CD4-positive, alpha-beta T cell treated with Interleukin-4 for 4 hours (primary cell): ENCODE results near the gene PXMP2.
"Not testable (repeated sequence)": the region's sequence is repeated elsewhere in the genome, so short reads cannot be mapped to it uniquely, and the experiment has no call there.

ENCODE experiments used
- DNase-seq: peaks from one replicate; pipeline ENCODE4 v3.0.0-alpha.2; 2020

Gene PXMP2

DNA sequence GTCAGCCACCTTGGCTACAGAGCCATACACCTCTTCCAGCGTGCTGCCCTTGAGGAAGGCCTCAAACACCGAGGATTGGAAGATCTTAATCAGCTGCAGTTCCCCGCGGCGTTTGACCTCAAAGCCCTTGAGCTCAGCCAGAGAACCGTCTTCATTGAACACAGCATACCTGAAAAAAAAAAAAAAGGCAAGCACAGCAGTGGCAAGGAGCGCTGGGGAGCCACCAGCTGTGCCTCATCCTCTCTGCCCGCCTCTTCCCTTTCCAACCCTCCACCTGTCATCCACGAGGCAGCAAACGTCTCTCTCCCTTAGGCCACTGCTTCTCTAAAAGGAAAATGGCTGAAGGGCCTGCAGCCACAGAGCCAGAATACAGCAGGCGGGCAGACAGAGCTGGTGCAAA, 26.4 kb upstream of the PXMP2 start:
- DNase-seq: no peak

DNA sequence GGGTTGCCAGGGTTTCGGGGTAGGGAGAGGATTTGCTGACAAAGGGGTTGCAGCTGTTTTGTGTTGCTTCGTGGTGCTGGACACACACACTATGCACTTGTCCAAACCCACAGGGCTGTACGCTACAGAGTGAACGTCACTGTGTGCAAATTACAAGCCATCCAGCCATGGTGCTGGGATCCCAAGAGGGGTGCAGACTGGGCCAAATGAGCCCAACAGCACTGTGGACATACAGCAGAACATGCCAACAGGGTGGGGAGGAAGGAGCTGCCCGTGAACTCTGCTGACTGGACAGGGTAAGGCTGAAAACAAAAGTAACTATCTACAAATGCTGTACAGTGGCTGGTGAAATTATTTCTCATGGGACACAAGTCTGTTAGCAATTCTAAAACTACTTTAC, 25.4 kb upstream of the PXMP2 start:
- DNase-seq: no peak

DNA sequence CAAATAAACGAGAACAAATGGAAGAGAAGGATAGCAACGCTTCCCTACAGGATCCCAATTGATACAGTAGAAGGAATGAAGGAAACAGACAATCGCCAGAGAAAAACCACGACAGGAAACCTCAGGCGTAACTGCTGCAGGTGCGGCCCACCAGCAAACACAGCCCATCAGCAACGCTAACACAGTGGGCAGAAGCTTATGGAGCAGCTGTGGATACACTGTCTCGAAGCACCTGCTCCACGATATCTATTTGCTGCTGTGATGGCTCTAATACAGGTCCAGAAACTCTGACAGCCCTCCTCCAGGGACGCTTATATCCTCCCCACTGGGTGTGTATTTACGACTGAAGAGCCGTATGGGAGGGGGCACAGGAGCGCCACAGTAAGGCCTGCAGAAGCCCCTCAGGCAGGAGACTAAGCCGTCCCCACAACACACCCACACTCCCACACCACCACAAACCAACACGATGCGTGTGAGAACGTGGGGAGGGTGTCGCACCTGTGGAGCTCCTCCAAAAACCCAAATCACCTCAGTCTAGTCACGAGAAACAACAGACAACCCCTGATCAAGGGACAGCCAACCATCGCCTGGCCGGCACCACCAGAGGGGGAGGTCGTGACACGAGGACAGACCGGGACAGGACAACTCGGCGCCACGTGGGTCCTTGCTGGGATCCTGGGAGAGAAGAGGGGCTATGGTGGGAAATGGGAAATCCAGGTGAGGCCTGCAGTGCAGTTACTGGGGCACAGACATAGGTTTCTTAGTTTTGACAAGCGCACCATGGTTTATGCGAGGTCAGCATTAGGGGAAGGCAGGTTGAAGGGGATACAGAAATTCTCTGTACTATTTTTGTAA, 24.3 kb upstream of the PXMP2 start:
- DNase-seq: no peak

DNA sequence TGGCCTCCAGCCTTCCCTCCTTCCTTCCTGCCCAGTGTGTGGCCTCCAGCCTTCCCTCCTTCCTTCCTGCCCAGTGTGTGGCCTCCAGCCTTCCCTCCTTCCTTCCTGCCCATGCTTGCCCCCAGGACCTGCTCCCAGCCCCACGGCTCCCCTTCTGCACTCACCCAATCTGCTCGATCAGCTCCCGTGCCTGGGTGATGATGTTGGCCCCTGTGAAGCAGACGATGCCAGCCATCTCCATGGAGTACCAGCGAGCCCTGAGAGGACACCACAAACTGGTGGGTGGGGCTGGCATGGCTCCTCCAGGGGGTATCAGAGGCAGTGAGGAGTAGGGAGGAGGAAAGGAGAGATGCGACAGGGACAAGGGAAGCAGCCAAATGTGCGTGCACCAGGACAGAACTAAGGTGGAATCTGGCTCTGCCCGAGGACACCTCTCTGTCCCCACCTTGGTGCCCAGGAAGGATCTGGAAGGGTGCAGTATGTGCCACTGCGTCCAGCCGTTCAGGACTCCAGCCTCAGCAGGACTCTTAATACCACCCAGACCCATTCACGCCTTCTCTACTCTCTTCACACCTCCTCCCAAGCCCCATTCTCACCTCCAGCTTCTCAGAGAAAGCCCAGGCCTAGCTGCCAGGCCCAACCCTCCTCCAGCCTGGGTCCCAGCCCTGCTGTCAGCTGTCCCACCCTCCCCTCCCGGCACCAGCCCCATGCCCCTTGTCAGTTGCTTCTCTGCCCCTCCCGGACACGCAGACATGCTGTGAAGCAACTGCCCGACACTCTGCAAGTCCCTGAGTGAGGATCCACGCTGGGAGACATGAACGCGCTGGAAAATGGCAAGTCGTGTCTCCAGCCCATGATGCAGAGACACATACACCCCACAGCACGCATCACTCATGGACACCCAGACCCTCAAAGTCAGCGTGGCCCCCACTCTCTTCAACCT, 22.9 kb upstream of the PXMP2 start:
- DNase-seq: no peak

DNA sequence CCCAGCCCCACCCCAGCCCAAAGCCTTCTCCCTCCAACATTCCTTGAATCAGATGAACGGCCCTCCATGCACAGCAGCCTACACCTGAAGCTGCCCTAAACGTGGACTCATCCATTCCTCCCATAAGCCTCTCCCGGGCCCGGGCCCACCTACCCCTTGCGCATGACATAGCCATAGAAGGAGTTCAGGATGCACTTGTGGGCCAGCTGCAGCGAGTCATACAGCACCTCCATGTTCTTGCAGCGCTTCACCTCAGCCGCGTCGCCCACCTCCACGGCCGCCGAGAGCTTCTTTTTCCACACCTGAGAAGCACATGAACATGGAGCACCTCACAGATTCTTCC, 22.3 kb upstream of the PXMP2 start:
- DNase-seq: no peak

DNA sequence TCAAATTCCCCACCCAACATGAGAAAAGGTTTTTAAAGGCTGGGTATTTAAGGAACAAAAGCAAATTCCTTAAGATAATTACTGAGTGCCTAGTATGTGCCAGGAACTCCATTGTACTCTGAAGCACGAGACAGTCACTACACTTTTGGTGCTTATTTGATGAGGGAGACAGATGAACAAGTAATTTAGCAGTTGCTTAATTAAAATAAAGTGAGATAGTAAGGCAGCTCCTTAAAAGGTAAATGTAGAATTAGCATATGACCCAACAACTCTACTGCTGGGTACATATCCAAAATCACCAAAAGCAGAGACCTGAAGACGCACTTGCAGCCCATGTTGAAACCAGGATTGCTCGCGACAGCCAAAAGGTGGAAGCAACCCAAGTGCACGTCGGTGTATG, 21.6 kb upstream of the PXMP2 start:
- DNase-seq: no peak

DNA sequence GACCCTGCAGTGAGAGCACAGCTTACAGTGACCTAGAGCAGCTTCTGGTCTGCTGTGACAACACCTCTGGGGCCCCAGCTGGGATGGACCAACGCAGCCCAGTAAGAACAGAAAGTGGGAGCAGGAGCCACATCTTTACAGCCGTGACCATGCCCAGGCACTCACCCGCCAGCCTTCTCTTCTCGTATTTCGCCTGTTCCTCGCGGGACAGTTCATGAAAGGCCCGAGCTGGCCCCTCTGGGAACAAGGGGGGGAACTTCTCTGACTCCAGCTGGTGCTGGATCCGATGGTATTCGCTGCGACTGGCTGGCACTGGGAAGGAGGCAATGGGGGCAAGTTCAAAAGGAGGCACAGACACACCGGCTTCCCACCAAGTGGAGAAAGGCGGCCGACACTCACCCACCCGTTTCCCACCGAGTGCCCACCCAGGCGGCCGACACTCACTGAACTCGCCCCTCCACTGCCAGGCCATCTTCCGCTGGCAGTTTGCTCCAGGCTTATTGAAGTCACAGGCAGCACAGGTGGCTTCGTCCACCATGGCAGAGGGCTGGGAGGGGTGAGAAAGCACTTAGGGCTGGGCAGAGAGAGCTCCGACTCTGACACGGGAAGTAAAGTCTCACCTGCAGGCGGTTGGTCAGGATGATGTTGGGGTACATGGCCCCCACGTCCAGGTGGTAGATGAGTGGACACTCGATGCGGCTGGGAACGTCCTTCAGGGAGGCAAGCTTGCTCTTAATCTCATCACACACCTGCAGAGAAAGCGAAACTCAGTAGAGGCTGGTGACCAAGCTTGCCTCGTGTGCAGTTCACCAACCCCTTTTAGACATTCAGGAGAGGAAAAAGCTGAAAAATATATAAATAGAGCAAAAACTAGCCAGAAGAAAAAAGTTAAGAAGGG, 18.9 kb upstream of the PXMP2 start:
- DNase-seq: no peak

DNA sequence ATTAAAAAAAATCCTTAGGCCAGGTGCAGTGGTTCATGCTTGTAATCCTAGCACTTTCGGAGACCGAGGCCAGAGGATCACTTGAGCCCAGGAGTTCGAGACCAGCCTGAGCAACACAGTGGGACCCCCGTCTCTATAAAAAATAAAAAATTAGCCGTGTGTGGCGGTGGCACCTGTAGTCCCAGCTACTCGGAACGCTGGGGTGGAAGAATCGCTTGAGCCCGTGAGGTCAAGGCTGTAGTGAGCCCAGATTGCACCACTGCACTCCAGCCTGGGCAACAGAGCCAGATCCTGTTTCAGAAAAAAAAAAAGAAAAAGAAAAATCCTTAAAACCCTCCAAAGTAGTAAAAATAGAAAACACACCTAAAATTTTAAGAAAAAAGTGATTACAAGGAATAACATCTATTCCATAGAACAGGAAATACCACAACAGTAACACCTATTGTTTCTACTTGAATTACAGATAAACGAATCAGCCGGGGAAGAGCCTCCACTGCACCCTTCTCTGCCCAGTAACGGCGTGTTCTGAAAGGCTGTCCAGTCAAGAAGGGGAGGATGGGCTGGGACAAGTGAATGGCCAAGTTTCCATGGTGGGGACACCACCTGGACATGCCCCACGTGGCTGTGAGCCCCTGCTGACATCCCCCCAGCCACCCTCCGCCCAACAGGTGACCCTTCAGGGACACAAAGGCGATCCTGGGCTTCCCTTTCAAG, 18.1 kb upstream of the PXMP2 start:
- no peak for DNase-seq

DNA sequence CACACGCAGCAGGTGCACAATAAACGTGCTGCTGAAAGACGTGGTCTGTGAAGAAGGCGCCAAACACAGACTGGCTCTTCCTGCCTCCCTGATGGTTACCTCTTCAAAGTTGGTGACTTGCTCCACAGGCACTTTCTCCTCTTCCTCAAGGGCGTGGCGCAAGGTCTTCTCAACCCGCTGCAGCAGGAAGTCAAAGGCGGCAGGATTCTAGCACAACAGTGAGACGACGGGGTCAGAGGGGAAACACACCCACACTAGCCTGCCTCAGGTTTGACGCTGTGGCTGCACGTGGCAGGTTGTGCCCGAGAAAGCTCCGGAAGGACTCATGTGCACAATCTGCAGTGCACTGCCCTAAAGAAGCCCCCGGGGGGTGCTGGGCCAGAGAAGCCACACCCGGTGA, 15.3 kb upstream of the PXMP2 start:
- no peak for DNase-seq

DNA sequence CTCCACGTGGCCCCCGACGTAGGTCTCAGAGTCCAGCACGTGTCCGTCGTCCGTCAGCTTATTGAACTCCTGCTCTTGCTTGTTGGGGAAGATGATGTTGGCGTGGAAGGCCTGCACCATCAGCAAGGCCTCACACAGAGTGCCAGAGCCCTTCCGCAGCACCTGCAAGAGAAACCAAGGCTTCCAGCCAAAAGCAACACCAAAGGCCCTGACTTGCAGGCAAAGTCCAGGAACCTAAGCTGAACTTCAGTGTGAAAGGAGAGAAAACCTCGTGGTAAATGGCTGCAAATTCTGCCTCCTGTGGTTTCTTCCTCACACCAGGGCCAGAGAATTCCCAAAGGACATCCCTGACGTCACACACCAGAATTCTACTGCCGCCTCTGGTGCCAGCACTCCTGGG, 14.7 kb upstream of the PXMP2 start:
- no peak for DNase-seq

DNA sequence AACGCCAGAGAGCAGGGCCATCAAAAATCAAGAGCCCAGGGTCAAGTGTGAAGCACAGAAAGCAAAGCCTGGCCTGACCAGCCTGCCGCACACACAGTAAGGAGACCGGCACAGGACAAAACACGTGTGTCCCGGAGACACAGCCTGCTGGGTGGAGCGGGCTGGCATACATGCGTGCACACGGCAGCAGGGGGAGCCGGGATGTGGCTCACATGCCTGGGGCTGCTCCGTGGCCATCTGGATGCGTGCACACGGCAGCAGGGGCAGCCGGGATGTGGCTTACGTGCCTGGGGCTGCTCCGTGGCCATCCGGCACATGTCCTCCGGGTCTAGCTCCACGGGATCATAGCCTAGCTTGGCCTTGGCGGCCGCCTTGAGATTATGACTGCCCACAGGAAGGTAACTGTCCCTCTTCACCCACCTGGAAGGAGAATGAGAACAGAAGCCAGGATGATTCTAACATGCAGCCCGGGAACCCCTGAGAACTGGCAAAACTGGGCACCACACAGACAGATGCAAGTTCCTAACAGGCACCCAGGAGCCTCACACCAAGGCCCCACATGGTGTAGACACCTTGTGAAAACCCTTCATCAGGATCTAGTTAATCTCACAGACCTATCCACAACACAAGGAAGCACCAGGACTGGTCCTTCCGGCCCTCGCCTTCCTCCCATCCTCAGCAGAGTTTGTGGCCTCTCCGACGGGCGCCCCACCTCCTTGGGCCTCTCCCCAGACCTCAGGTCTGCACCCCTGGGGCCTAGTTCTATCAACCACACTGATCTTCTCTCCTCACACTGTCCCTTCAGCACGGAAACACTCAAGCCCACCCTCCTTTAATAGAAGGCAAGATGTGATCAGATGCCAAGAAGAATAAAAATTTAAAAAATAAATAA, 13.9 kb upstream of the PXMP2 start:
- DNase-seq: no peak

DNA sequence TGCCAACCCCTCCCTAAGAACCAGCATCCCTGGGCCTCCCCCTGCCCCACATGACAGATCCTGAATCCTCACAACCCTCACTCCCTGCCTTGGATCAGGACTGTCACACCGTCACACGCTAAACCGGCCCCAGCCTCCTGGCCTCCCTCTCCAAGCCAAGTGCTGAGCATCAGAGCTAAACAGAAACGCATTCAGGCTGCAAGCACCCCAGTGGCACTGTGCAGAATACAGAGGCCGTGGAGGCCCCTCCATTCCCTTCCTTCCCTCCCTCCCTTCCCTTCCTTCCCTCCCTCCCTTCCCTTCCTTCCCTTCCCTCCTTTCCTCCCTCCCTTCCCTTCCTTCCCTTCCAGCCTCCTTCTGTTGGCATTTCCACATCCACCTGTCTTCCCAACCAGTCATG, 12.8 kb upstream of the PXMP2 start:
- DNase-seq: no peak

DNA sequence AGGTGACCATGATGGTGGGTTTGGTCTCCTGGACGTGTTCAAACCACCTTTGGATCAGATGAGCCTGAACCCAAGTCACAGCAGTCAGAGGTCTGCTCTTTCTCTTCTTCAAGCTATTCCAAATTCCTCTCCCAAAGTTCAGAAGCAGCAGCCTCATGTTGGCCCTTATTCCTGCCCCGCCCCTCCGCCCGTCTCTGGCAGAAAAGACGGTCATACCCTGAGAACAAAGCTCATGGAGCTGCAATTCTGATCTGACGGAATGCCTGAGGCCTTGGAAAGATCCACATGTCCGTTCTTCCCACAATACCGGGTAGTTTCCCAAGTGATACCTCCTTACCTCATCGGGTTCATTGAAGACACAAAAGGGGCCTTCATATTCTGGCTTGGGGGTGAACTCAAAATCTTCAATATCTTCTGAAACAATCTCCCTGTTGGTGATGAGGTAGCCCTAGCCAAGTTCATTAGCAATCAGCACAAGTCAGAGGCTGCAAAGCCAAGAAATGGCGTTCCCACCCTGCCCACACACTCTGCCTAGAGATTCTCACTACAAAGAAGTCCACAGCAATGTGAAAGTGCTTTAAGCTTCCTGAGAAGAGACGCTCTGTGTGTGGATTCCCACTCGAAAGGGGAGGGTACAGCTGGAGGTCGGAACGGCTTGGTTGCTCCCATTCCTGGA, 11.5 kb upstream of the PXMP2 start:
- no peak for DNase-seq

DNA sequence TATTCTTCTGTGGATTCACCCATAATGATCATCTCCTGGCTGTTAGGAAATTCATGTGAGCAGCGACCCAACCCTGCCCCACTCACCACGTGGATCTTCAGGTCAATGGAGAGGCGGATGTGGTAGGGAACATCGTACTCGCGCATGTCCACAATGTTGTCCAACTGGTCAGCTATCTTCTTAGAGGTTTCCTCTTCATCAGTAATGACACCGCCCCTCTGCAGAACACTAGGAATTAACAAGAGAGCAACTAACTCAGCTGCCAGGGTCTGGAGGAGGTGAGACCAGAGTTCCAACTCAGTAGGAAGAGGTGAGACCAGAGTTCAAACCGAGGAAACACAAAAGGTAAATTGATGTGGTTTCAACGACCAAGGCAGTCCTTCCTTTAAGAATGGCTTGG, 9.9 kb upstream of the PXMP2 start:
- no peak for DNase-seq

DNA sequence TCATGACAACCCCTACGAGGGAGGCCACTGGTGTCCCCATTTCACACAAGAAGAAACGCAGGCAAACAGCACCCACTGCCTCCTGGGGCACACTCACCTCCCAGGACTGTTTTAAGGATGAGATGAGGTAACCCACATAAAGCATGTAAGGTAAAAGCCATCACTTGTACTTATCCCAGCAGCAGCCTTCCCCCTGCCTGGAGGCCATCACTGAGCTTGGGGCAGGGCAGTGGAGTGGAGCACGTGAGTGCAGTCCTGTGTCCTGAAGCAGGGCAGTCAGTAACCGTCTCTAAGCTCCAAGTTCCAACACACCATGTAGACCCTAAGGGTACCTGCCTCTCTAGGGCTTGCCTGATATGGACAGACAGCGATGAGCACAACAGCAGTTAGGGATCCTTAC, 2.0 kb upstream of the PXMP2 start:
- no peak for DNase-seq

DNA sequence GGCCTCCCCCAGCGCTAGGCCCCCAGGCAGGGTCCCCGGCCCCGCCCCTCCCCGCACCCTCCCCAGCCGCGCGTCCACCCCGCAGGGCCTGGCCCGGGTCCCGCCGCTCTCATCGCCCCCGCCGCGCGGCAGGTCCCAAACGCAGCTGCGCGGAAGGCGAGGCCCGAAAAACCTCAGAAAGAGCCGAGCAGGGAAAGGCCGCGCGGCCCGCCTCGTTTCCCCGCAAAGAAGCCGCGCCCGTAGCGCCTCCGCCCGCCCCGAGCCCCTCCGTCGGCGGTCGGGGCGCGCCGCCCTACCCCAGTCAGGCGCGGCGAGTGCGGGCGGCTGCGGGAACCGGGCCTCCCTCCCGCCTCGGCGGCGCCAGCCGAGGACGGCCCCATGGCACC, 569 bp upstream of the PXMP2 start:
- no peak for DNase-seq

DNA sequence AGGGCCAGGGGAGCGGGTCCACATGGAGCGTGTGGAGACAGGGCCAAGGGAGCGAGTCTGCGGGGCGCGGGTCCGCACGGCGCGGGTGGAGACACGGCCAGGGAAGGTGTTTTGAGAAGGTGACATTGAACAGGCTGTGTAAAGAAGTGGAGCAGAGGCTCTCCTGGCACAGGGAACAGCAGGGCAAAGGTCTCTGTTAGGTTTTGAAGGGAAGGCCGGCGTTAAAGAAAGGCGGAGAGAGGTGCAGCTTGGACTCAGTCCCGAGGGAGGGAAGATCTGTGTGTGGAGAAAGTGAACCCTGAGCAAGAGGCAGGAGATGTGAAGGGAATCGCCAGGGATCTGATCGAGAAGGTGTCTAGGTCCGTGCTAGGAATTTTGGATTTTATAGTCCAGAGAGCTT, 1.8 kb downstream of the PXMP2 start:
- DNase-seq: no peak

DNA sequence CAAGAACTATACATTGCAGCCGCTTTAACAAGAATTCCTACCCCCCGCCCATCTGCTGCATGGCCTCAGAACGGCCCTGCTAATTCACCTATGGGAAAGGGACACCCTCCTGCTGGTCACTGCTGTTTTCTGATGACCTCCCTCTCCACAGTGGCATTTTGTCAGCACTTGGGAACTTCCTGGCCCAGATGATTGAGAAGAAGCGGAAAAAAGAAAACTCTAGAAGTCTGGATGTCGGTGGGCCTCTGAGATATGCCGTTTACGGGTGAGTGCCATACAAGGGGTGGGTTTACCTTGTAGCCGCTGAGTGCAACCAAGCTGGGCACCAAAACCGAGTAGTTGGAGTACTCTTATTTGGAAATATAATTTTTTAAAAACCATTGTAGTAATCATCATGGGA, 2.7 kb downstream of the PXMP2 start:
- DNase-seq: no peak

DNA sequence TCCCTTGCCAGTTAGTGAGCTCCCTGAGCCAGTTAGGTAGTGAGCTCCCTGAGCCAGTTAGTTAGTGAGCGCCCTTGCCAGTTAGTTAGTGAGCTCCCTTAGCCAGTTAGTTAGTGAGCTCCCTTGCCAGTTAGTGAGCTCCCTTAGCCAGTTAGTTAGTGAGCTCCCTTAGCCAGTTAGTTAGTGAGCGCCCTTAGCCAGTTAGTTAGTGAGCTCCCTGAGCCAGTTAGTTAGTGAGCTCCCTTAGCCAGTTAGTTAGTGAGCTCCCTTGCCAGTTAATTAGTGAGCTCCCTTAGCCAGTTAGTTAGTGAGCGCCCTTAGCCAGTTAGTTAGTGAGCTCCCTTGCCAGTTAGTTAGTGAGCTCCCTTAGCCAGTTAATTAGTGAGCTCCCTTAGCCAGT, 4.6 kb downstream of the PXMP2 start:
- not testable (repeated sequence) for DNase-seq

DNA sequence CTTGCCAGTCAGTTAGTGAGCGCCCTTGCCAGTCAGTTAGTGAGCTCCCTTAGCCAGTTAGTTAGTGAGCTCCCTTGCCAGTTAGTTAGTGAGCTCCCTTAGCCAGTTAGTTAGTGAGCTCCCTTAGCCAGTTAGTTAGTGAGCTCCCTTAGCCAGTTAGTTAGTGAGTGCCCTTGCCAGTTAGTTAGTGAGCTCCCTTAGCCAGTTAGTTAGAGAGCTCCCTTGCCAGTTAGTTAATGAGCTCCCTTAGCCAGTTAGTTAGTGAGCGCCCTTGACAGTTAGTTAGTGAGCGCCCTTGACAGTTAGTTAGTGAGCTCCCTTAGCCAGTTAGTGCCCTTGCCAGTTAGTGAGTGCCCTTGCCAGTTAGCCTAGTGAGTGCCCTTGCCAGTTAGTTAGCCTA, 7.5 kb downstream of the PXMP2 start:
- not testable (repeated sequence) for DNase-seq

DNA sequence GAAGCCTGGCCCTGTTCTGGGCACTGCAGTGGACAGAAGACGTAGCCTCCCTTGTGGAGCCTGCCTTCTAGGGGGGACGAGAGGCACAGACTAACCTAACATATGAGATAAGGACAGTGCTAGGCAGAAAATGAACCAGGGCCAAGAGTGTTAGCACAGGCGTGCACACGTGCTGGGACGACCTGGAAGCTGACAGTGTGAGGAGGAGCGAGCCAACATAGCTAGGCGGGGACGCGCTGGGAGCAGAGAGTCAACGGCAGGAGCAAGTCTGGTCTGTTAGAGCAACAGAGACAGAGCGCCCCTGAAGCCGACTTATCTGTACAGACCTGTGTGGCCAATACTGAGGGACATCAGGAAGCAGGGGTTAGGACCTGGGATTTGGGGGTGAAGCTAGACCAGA, 8.0 kb downstream of the PXMP2 start:
- no peak for DNase-seq
